Upper lobe of left lung (tissue), 4 donors: ENCODE measurements around the gene AFF1.

Source experiments
- CTCF ChIP-seq, 6 experiments: fragments of 450-650 bp in 4 of 6; fragments of 200-600 bp in 2 of 6; sonication (generic) in 2 of 6; IDR thresholded peaks; one replicate each; pipeline ENCODE4 v1.5.1; 2016 to 2019; ENCODE audit warnings: antibody characterized with exemption in 6 of 6
- POLR2A ChIP-seq, 4 donors: fragments of 450-650 bp; IDR thresholded peaks; one replicate each; pipeline ENCODE4 v1.5.1; 2016 to 2017; ENCODE audit warnings: antibody characterized with exemption in 4 of 4, mild to moderate bottlenecking in 2 of 4

DNA sequence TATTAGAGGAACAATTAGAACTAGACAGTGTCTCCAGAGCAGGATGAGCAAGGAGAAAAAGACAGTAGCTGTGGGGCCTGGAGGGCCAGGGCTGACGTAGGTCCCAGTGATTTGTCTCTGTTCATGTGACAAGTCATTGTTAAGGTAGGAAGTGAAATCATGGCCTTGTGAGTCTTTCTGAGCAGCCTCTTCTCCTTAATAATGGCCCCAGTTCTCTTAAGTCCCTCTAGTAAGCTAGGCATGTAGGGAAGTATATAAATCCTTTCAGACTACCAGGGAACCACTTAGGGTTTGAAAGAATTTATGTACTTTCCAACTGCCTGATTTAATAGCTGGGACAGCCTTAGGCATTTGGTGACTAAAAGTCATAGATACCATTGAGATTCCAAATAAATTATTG is 152.6 kb downstream of the AFF1 start:
- TF ChIP-seq POLR2A (IDR thresholded peaks at IDR 0.05) = no peak
- no peak for TF ChIP-seq CTCF (IDR thresholded peaks at IDR 0.05)
